Mesendoderm (in vitro differentiated cells): ENCODE results near the gene EPHB6.

Source experiments
- DNase-seq: peaks from one replicate; pipeline ENCODE4 v3.0.0; 2013
- H2AK5ac ChIP-seq: 2 replicates; pipeline ENCODE4 v1.6.1; 2013; ENCODE audit warnings: low read length, inconsistent platforms
- H2BK120ac ChIP-seq: 2 replicates; pipeline ENCODE4 v1.6.1; 2013; ENCODE audit warnings: low read depth, mild to moderate bottlenecking, low read length, moderate library complexity, mixed read lengths
- H2BK15ac ChIP-seq: replicated peaks from 2 replicates; pipeline ENCODE4 v1.6.1; 2013; ENCODE audit warnings: low read depth, mild to moderate bottlenecking, moderate library complexity
- H2BK5ac ChIP-seq: 2 replicates; pipeline ENCODE4 v1.6.1; 2013; ENCODE audit warnings: low read length, inconsistent platforms
- H3K18ac ChIP-seq: 2 replicates; pipeline ENCODE4 v1.6.1; 2013; ENCODE audit warnings: mild to moderate bottlenecking, low read length, mixed read lengths
- H3K23ac ChIP-seq: one replicate; pipeline ENCODE4 v1.6.1; 2013; ENCODE audit warnings: low read length
- H3K27ac ChIP-seq: 2 replicates; pipeline ENCODE4 v1.5.1; 2013; ENCODE audit warnings: low read depth, mild to moderate bottlenecking, inconsistent platforms, low read length, moderate library complexity
- H3K27me3 ChIP-seq: 2 replicates; pipeline ENCODE4 v1.6.1; 2013; ENCODE audit warnings: low read length, control low read depth, mild to moderate bottlenecking, inconsistent platforms; ENCODE audit not compliant: insufficient read depth, poor library complexity
- H3K36me3 ChIP-seq: 2 replicates; pipeline ENCODE4 v1.6.1; 2013; ENCODE audit warnings: low read length, inconsistent platforms; ENCODE audit not compliant: control insufficient read depth, insufficient read depth
- H3K4ac ChIP-seq: one replicate; pipeline ENCODE4 v1.6.1; 2013; ENCODE audit warnings: low read depth, mild to moderate bottlenecking, low read length, moderate library complexity
- H3K4me1 ChIP-seq: 2 replicates; pipeline ENCODE4 v1.6.1; 2013; ENCODE audit warnings: low read depth, low read length, inconsistent platforms; ENCODE audit not compliant: control insufficient read depth
- H3K4me2 ChIP-seq: 2 replicates; pipeline ENCODE4 v1.6.1; 2013; ENCODE audit warnings: low read length
- H3K4me3 ChIP-seq: 2 replicates; pipeline ENCODE4 v1.5.1; 2013; ENCODE audit warnings: mild to moderate bottlenecking, low read length
- H3K56ac ChIP-seq: one replicate; pipeline ENCODE4 v1.6.1; 2013; ENCODE audit warnings: low read length
- H3K79me1 ChIP-seq: 2 replicates; pipeline ENCODE4 v1.6.1; 2013; ENCODE audit warnings: low read length, inconsistent platforms
- H3K79me2 ChIP-seq: 2 replicates; pipeline ENCODE4 v1.6.1; 2013; ENCODE audit warnings: mild to moderate bottlenecking, low read length; ENCODE audit not compliant: control insufficient read depth, insufficient read depth
- H3K9ac ChIP-seq: 2 replicates; pipeline ENCODE4 v1.6.1; 2013; ENCODE audit warnings: low read length, inconsistent platforms
- H4K5ac ChIP-seq: one replicate; pipeline ENCODE4 v1.6.1; 2013; ENCODE audit warnings: low read length
- H4K8ac ChIP-seq: one replicate; pipeline ENCODE4 v1.6.1; 2013; ENCODE audit warnings: low read depth, mild to moderate bottlenecking, control low read depth, low read length, moderate library complexity
- WGBS: extraction: QIAGEN DNeasy Blood & Tissue Kit; methylation state at CpG from one replicate; pipeline ENCODE4 v1.1.7; 2013; ENCODE audit warnings: low lambda C conversion rate, missing lambda C conversion rate; ENCODE audit not compliant: insufficient coverage; ENCODE audit errors: extremely low coverage; 5-methylcytosine and 5-hydroxymethylcytosine counted together

The EPHB6 gene

GRCh38 chr7:142874837-142875236 lies 20.0 kb downstream of the EPHB6 start:
- H3K9ac ChIP-seq: no peak overlapping the region
- H3K18ac ChIP-seq: no peak overlapping the region
- no peaks in the 10 kb centered on the region for H3K79me1 ChIP-seq
- no peak overlapping the region for H2BK120ac ChIP-seq
- no peak overlapping the region for H2BK5ac ChIP-seq
- no peak overlapping the region for H3K27ac ChIP-seq
- no peak for DNase-seq
- H3K36me3 ChIP-seq: no peaks in the 10 kb centered on the region
- no peak overlapping the region for H3K56ac ChIP-seq
- no peak overlapping the region for H3K23ac ChIP-seq
- no peak overlapping the region for H3K4me3 ChIP-seq
- no peaks in the 10 kb centered on the region for H3K79me2 ChIP-seq
- H3K4me1 ChIP-seq: no peaks in the 10 kb centered on the region
- no peak overlapping the region for H4K8ac ChIP-seq
- H3K27me3 ChIP-seq: no peaks in the 10 kb centered on the region
- no CpG with 5 or more reads among the region's 6 CpGs for WGBS
- H4K5ac ChIP-seq: no peak overlapping the region
- H3K4me2 ChIP-seq: no peak overlapping the region
- no peak overlapping the region for H3K4ac ChIP-seq
- no peak overlapping the region for H2AK5ac ChIP-seq
- no peak overlapping the region for H2BK15ac ChIP-seq

- Histone ChIP-seq H3K36me3 (no peaks in the 10 kb centered on the region), H3K4ac (no peak overlapping the region), H3K4me2 (no peak overlapping the region), H3K4me1 (no peaks in the 10 kb centered on the region), H3K79me1 (no peaks in the 10 kb centered on the region), H3K23ac (no peak overlapping the region), H3K27me3 (no peaks in the 10 kb centered on the region), H4K5ac (no peak overlapping the region), H3K18ac (no peak overlapping the region), H2BK120ac (no peak overlapping the region), H3K79me2 (no peaks in the 10 kb centered on the region), H3K56ac (no peak overlapping the region), H4K8ac (no peak overlapping the region), H2BK15ac (no peak overlapping the region), H2AK5ac (no peak overlapping the region), H3K27ac (no peak overlapping the region), H3K9ac (no peak overlapping the region), H3K4me3 (no peak overlapping the region), H2BK5ac (no peak overlapping the region)
- DNase-seq: no peak
- WGBS: no CpG with 5 or more reads among the region's 14 CpGs
These were observed 20.6 kb downstream of the EPHB6 start for GRCh38 chr7:142875456-142875855.

GRCh38 chr7:142876236-142876960 lies 21.5 kb downstream of the EPHB6 start:
- H3K4me2 ChIP-seq: no peak overlapping the region
- no peak overlapping the region for H3K4me3 ChIP-seq
- no peak for DNase-seq

GRCh38 chr7:142876991-142877910 lies 22.4 kb downstream of the EPHB6 start:
- no peak for DNase-seq
- no CpG with 5 or more reads among the region's 18 CpGs for WGBS
- no peak overlapping the region for H2BK5ac ChIP-seq
- H3K18ac ChIP-seq: no peak overlapping the region
- no peak overlapping the region for H3K4ac ChIP-seq
- H3K79me1 ChIP-seq: no peaks in the 10 kb centered on the region
- no peak overlapping the region for H3K9ac ChIP-seq
- H3K4me3 ChIP-seq: no peak overlapping the region
- no peaks in the 10 kb centered on the region for H3K79me2 ChIP-seq
- no peak overlapping the region for H3K23ac ChIP-seq
- H4K5ac ChIP-seq: no peak overlapping the region
- H4K8ac ChIP-seq: no peak overlapping the region
- H2BK120ac ChIP-seq: no peak overlapping the region
- no peak overlapping the region for H3K4me2 ChIP-seq
- H2AK5ac ChIP-seq: no peak overlapping the region
- no peak overlapping the region for H2BK15ac ChIP-seq
- no peaks in the 10 kb centered on the region for H3K4me1 ChIP-seq
- H3K27me3 ChIP-seq: no peaks in the 10 kb centered on the region
- no peak overlapping the region for H3K27ac ChIP-seq
- H3K36me3 ChIP-seq: no peaks in the 10 kb centered on the region
- H3K56ac ChIP-seq: no peak overlapping the region

More at GRCh38 chr7:142876236-142876960, 21.5 kb downstream of the EPHB6 start:
- Histone ChIP-seq H3K27me3 (no peaks in the 10 kb centered on the region), H3K56ac (no peak overlapping the region), H3K18ac (no peak overlapping the region), H3K79me2 (no peaks in the 10 kb centered on the region), H4K5ac (no peak overlapping the region), H3K4me1 (no peaks in the 10 kb centered on the region), H3K79me1 (no peaks in the 10 kb centered on the region), H2BK5ac (no peak overlapping the region), H3K23ac (no peak overlapping the region), H4K8ac (no peak overlapping the region), H3K9ac (no peak overlapping the region), H2AK5ac (no peak overlapping the region), H2BK15ac (no peak overlapping the region), H2BK120ac (no peak overlapping the region), H3K27ac (no peak overlapping the region), H3K36me3 (no peaks in the 10 kb centered on the region), H3K4ac (no peak overlapping the region)
- no CpG with 5 or more reads among the region's 9 CpGs for WGBS

GRCh38 chr7:142878315-142878714 lies 23.4 kb downstream of the EPHB6 start:
- no peak overlapping the region for H2BK120ac ChIP-seq
- H3K79me2 ChIP-seq: no peaks in the 10 kb centered on the region
- no peaks in the 10 kb centered on the region for H3K27me3 ChIP-seq
- H3K79me1 ChIP-seq: no peaks in the 10 kb centered on the region
- no peak overlapping the region for H3K4ac ChIP-seq
- no peaks in the 10 kb centered on the region for H3K36me3 ChIP-seq
- no peak overlapping the region for H4K8ac ChIP-seq
- no peak overlapping the region for H3K23ac ChIP-seq
- H3K56ac ChIP-seq: no peak overlapping the region
- no peak overlapping the region for H3K4me3 ChIP-seq
- no peak overlapping the region for H3K18ac ChIP-seq
- H4K5ac ChIP-seq: no peak overlapping the region
- H3K4me2 ChIP-seq: no peak overlapping the region
- no peak overlapping the region for H2BK15ac ChIP-seq
- H3K9ac ChIP-seq: no peak overlapping the region
- H3K27ac ChIP-seq: no peak overlapping the region
- H3K4me1 ChIP-seq: no peaks in the 10 kb centered on the region
- no peak overlapping the region for H2BK5ac ChIP-seq
- no peak for DNase-seq
- WGBS: no CpG with 5 or more reads among the region's 3 CpGs
- no peak overlapping the region for H2AK5ac ChIP-seq
